Esophagus (tissue), 2 donors: Measurements from ENCODE around the gene GTSE1. TPM values are rescaled to one million over a fixed set of nuclear protein-coding genes. Genes with fewer than 3 reads are reported as not detected.

Experiments used
- H3K27ac ChIP-seq, 2 donors: one replicate each; pipeline ENCODE4 v1.5.1; 2013; ENCODE audit warnings: low read depth in 2 of 2, mild to moderate bottlenecking in 2 of 2, inconsistent platforms in 1 of 2, low read length in 1 of 2, moderate library complexity in 1 of 2
- H3K27me3 ChIP-seq, 2 donors: one replicate each; pipeline ENCODE4 v1.6.1; 2013; ENCODE audit warnings: low read length in 2 of 2, control low read depth in 1 of 2, mild to moderate bottlenecking in 1 of 2; ENCODE audit not compliant: insufficient read depth in 2 of 2, control insufficient read depth in 1 of 2
- H3K36me3 ChIP-seq, 2 donors: one replicate each; pipeline ENCODE4 v1.6.1; 2013; ENCODE audit warnings: low read length in 1 of 2; ENCODE audit not compliant: control insufficient read depth in 2 of 2, insufficient read depth in 2 of 2
- H3K4me1 ChIP-seq, 2 donors: one replicate each; pipeline ENCODE4 v1.6.1; 2013; ENCODE audit warnings: low read length in 1 of 2; ENCODE audit not compliant: control insufficient read depth in 2 of 2, insufficient read depth in 2 of 2
- H3K4me3 ChIP-seq, 2 donors: one replicate each; pipeline ENCODE4 v1.5.1; 2013; ENCODE audit warnings: low read length in 2 of 2, mild to moderate bottlenecking in 2 of 2, low read depth in 1 of 2, moderate library complexity in 1 of 2
- H3K9me3 ChIP-seq, 2 donors: one replicate each; pipeline ENCODE4 v1.6.1; 2013; ENCODE audit warnings: mild to moderate bottlenecking in 2 of 2, low read depth in 1 of 2, low read length in 1 of 2, moderate library complexity in 1 of 2; ENCODE audit not compliant: control insufficient read depth in 2 of 2, insufficient read depth in 1 of 2
- WGBS, 2 donors: extraction: QIAGEN DNeasy Blood & Tissue Kit; methylation state at CpG; one replicate each; pipeline ENCODE4 v1.1.7; 2013; 5-methylcytosine and 5-hydroxymethylcytosine counted together
- polyA plus RNA-seq, 2 donors: library from polyadenylated mRNA; stranded (reverse); fragments of 200-250 nt; gene quantifications; one replicate each; pipeline ENCODE4 v1.2.3, GENCODE V29; 2013
- donor health status: healthy with polysubstance abuse.
- donor health status: Bipolar disorder and iron deficiency.

GTSE1 gene
- polyA plus RNA-seq, 2 donors = 5.0 to 7.4 TPM

- H3K9me3 ChIP-seq = no peaks in the 10 kb centered on the region
- no peak overlapping the region for H3K27ac ChIP-seq
- WGBS, 2 donors = 72 to 79% methylated on average over 6 of the region's 6 CpGs
- H3K27me3 ChIP-seq = no peaks in the 10 kb centered on the region
- no peak overlapping the region for H3K4me3 ChIP-seq
- peaks cover 24 to 62% of the 10 kb centered on the region in 2 donors for H3K36me3 ChIP-seq
- peaks cover 0 to 14% of the 10 kb centered on the region in 2 donors for H3K4me1 ChIP-seq
Observed at GRCh38 chr22:46349681-46350080, 53.0 kb downstream of the GTSE1 start.

GRCh38 chr22:46350121-46350520 lies 53.5 kb downstream of the GTSE1 start:
- peaks cover 0 to 14% of the 10 kb centered on the region in 2 donors for H3K4me1 ChIP-seq
- no peak overlapping the region for H3K4me3 ChIP-seq
- H3K27me3 ChIP-seq = no peaks in the 10 kb centered on the region
- no peak overlapping the region for H3K27ac ChIP-seq
- 74 to 80% methylated on average over 7 of the region's 7 CpGs for WGBS, 2 donors
- peaks cover 24 to 65% of the 10 kb centered on the region in 2 donors for H3K36me3 ChIP-seq
- no peaks in the 10 kb centered on the region for H3K9me3 ChIP-seq

GRCh38 chr22:46350646-46351045 lies 54.0 kb downstream of the GTSE1 start:
- Histone ChIP-seq H3K4me3 (no peak overlapping the region), H3K36me3 (peaks cover 24 to 69% of the 10 kb centered on the region in 2 donors), H3K27ac (no peak overlapping the region), H3K4me1 (peaks cover 0 to 16% of the 10 kb centered on the region in 2 donors), H3K27me3 (no peaks in the 10 kb centered on the region), H3K9me3 (no peaks in the 10 kb centered on the region)
- WGBS, 2 donors = 95% methylated on average over 20 of the region's 20 CpGs

- H3K4me3 ChIP-seq = no peak overlapping the region
- peaks cover 24 to 75% of the 10 kb centered on the region in 2 donors for H3K36me3 ChIP-seq
- peaks cover 0 to 19% of the 10 kb centered on the region in 2 donors for H3K4me1 ChIP-seq
- no peaks in the 10 kb centered on the region for H3K27me3 ChIP-seq
- no peaks in the 10 kb centered on the region for H3K9me3 ChIP-seq
- H3K27ac ChIP-seq = no peak overlapping the region
- 86 to 93% methylated on average over 28 of the region's 28 CpGs for WGBS, 2 donors
Observed at GRCh38 chr22:46351131-46351735, 54.6 kb downstream of the GTSE1 start.

GRCh38 chr22:46351767-46352166 lies 55.1 kb downstream of the GTSE1 start:
- Histone ChIP-seq H3K9me3 (no peaks in the 10 kb centered on the region), H3K36me3 (peaks cover 20 to 76% of the 10 kb centered on the region in 2 donors), H3K4me1 (peaks cover 0 to 19% of the 10 kb centered on the region in 2 donors), H3K27ac (no peak overlapping the region), H3K4me3 (no peak overlapping the region), H3K27me3 (no peaks in the 10 kb centered on the region)
- 88 to 91% methylated on average over 23 of the region's 23 CpGs for WGBS, 2 donors

GRCh38 chr22:46352276-46352675 lies 55.6 kb downstream of the GTSE1 start:
- Histone ChIP-seq H3K4me3 (no peak overlapping the region), H3K4me1 (peaks cover 0 to 19% of the 10 kb centered on the region in 2 donors), H3K9me3 (no peaks in the 10 kb centered on the region), H3K27me3 (no peaks in the 10 kb centered on the region), H3K27ac (no peak overlapping the region), H3K36me3 (peaks cover 20 to 79% of the 10 kb centered on the region in 2 donors)
- WGBS, 2 donors = 77% methylated on average over 10 of the region's 10 CpGs

GRCh38 chr22:46352691-46353386 lies 56.2 kb downstream of the GTSE1 start:
- Histone ChIP-seq H3K27ac (peak overlapping the region; percentile 35 to 56), H3K36me3 (peaks cover 20 to 78% of the 10 kb centered on the region in 2 donors), H3K9me3 (no peaks in the 10 kb centered on the region), H3K27me3 (no peaks in the 10 kb centered on the region), H3K4me3 (no peak overlapping the region), H3K4me1 (peaks cover 0 to 19% of the 10 kb centered on the region in 2 donors)
- 54 to 66% methylated on average over 20 of the region's 20 CpGs for WGBS, 2 donors

- H3K36me3 ChIP-seq = peaks cover 14 to 76% of the 10 kb centered on the region in 2 donors
- H3K4me3 ChIP-seq = no peak overlapping the region
- WGBS, 2 donors = 79% methylated on average over 8 of the region's 8 CpGs
- H3K4me1 ChIP-seq = peaks cover 0 to 19% of the 10 kb centered on the region in 2 donors
- H3K27ac ChIP-seq = peak overlapping the region; percentile 22 to 35
- no peaks in the 10 kb centered on the region for H3K27me3 ChIP-seq
- no peaks in the 10 kb centered on the region for H3K9me3 ChIP-seq
Observed at GRCh38 chr22:46353483-46354105, 56.9 kb downstream of the GTSE1 start.

GRCh38 chr22:46354176-46354992 lies 57.7 kb downstream of the GTSE1 start:
- Histone ChIP-seq H3K4me1 (peaks cover 0 to 19% of the 10 kb centered on the region in 2 donors), H3K9me3 (no peaks in the 10 kb centered on the region), H3K36me3 (peaks cover 14 to 79% of the 10 kb centered on the region in 2 donors), H3K27me3 (no peaks in the 10 kb centered on the region), H3K4me3 (no peak overlapping the region), H3K27ac (no peak overlapping the region)
- 71 to 76% methylated on average over 21 of the region's 21 CpGs for WGBS, 2 donors
